ENCODE measurements around the gene CALN1.

GRCh38 chr7:71800321-71800720 lies 611.8 kb downstream of the CALN1 start:
- TF ChIP-seq EZH2 (IDR thresholded peaks at IDR 0.05; ENCODE audit: borderline replicate concordance, low read depth, low read length) (no peak), POLR2A (conservative IDR thresholded peaks at IDR 0.05) (no peak), BRCA1 (IDR thresholded peaks at IDR 0.05) (no peak), BRCA1 (CRISPR knock-in tag; IDR thresholded peaks at IDR 0.05) (no peak), MYNN (IDR thresholded peaks at IDR 0.05) (no peak), MYNN (CRISPR knock-in tag; IDR thresholded peaks at IDR 0.05) (no peak), JUND (IDR thresholded peaks at IDR 0.05; ENCODE audit: borderline replicate concordance, low read depth, low read length) (no peak), JUND (tag; IDR thresholded peaks at IDR 0.05; ENCODE audit: borderline replicate concordance, low read depth, low read length) (no peak), POLR2AphosphoS5 (IDR thresholded peaks at IDR 0.05; ENCODE audit: control insufficient read depth, insufficient read depth, low read depth, low read length) (no peak), TAF1 (IDR thresholded peaks at IDR 0.05; ENCODE audit: control insufficient read depth, extremely low read depth, insufficient read depth, low read length, severe bottlenecking) (no peak), ZNF324 (CRISPR knock-in tag; IDR thresholded peaks at IDR 0.05) (no peak), YBX1 (IDR thresholded peaks at IDR 0.05) (no peak)
- TF ChIP-seq, protein P1, sequence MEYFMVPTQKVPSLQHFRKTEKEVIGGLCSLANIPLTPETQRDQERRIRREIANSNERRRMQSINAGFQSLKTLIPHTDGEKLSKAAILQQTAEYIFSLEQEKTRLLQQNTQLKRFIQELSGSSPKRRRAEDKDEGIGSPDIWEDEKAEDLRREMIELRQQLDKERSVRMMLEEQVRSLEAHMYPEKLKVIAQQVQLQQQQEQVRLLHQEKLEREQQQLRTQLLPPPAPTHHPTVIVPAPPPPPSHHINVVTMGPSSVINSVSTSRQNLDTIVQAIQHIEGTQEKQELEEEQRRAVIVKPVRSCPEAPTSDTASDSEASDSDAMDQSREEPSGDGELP (CRISPR knock-in tag; IDR thresholded peaks at IDR 0.05; ENCODE audit: borderline replicate concordance) = no peak
- TF ChIP-seq, protein P2, sequence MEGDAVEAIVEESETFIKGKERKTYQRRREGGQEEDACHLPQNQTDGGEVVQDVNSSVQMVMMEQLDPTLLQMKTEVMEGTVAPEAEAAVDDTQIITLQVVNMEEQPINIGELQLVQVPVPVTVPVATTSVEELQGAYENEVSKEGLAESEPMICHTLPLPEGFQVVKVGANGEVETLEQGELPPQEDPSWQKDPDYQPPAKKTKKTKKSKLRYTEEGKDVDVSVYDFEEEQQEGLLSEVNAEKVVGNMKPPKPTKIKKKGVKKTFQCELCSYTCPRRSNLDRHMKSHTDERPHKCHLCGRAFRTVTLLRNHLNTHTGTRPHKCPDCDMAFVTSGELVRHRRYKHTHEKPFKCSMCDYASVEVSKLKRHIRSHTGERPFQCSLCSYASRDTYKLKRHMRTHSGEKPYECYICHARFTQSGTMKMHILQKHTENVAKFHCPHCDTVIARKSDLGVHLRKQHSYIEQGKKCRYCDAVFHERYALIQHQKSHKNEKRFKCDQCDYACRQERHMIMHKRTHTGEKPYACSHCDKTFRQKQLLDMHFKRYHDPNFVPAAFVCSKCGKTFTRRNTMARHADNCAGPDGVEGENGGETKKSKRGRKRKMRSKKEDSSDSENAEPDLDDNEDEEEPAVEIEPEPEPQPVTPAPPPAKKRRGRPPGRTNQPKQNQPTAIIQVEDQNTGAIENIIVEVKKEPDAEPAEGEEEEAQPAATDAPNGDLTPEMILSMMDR (IDR thresholded peaks at IDR 0.05 in 2 of 3, conservative IDR thresholded peaks at IDR 0.05 in 1 of 3; ENCODE audit: insufficient read depth in 2 of 3, low read depth in 1 of 3, low read length in 3 of 3) = no peak
- TF ChIP-seq, protein P3, sequence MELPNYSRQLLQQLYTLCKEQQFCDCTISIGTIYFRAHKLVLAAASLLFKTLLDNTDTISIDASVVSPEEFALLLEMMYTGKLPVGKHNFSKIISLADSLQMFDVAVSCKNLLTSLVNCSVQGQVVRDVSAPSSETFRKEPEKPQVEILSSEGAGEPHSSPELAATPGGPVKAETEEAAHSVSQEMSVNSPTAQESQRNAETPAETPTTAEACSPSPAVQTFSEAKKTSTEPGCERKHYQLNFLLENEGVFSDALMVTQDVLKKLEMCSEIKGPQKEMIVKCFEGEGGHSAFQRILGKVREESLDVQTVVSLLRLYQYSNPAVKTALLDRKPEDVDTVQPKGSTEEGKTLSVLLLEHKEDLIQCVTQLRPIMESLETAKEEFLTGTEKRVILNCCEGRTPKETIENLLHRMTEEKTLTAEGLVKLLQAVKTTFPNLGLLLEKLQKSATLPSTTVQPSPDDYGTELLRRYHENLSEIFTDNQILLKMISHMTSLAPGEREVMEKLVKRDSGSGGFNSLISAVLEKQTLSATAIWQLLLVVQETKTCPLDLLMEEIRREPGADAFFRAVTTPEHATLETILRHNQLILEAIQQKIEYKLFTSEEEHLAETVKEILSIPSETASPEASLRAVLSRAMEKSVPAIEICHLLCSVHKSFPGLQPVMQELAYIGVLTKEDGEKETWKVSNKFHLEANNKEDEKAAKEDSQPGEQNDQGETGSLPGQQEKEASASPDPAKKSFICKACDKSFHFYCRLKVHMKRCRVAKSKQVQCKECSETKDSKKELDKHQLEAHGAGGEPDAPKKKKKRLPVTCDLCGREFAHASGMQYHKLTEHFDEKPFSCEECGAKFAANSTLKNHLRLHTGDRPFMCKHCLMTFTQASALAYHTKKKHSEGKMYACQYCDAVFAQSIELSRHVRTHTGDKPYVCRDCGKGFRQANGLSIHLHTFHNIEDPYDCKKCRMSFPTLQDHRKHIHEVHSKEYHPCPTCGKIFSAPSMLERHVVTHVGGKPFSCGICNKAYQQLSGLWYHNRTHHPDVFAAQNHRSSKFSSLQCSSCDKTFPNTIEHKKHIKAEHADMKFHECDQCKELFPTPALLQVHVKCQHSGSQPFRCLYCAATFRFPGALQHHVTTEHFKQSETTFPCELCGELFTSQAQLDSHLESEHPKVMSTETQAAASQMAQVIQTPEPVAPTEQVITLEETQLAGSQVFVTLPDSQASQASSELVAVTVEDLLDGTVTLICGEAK (IDR thresholded peaks at IDR 0.05) = no peak
- TF ChIP-seq, protein P3 (CRISPR knock-in tag; IDR thresholded peaks at IDR 0.05) = no peak
